Right lobe of liver (tissue), 6 donors: ENCODE data around the gene GLTP. TPM values are rescaled to one million over a fixed set of nuclear protein-coding genes. Genes with fewer than 3 reads are reported as not detected.

Experiments used
- ATAC-seq, 4 donors: fragments of 200-7000 bp; cut with Tn5 transposase; one replicate each; pipeline ENCODE4 v1.9.1; 2020; ENCODE audit warnings: mild to moderate bottlenecking in 4 of 4, moderate library complexity in 4 of 4
- DNase-seq, 3 donors: peaks; one replicate each; pipeline ENCODE4 v3.0.0-alpha.2; 2020
- H3K27ac ChIP-seq, 3 donors: fragments of 200-600 bp; one replicate each; pipeline ENCODE4 v1.8.0; 2022
- H3K27me3 ChIP-seq, 2 donors: fragments of 200-600 bp; one replicate each; pipeline ENCODE4 v1.8.0; 2022
- H3K36me3 ChIP-seq, 4 donors: fragments of 200-600 bp; sonication (generic) in 1 of 4; one replicate each; pipeline versions ENCODE4 v1.5.1 to v1.8.0; 2017 to 2022; ENCODE audit warnings: control low read depth in 1 of 4
- H3K4me1 ChIP-seq, 4 donors: fragments of 200-600 bp; sonication (generic) in 1 of 4; one replicate each; pipeline versions ENCODE4 v1.5.1 to v1.8.0; 2017 to 2022; ENCODE audit warnings: control low read depth in 1 of 4
- H3K4me3 ChIP-seq, 3 donors: fragments of 200-600 bp; one replicate each; pipeline ENCODE4 v1.8.0; 2022
- H3K9me3 ChIP-seq, 4 donors: fragments of 200-600 bp; sonication (generic) in 1 of 4; one replicate each; pipeline versions ENCODE4 v1.5.1 to v1.8.0; 2017 to 2022; ENCODE audit warnings: control low read depth in 1 of 4
- POLR2A ChIP-seq: fragments of 450-650 bp; IDR thresholded peaks from one replicate; pipeline ENCODE4 v1.6.1; 2017; ENCODE audit warnings: antibody characterized with exemption, mild to moderate bottlenecking
- WGBS: methylation state at CpG from one replicate; pipeline ENCODE4 v1.1.6; 2018; ENCODE audit warnings: low coverage, low lambda C conversion rate; ENCODE audit not compliant: insufficient coverage; ENCODE audit errors: missing lambda C conversion rate; 5-methylcytosine and 5-hydroxymethylcytosine counted together
- intact Hi-C, 2 donors: fragments of 100-400 bp; cut with DNase I; formaldehyde crosslinking; loops; one replicate each; pipeline versions ENCODE4 v1.11.2 to v1.14.1; 2022
- total RNA-seq, 6 experiments: library from RNA; depleted of rRNA in 2 of 6; stranded (reverse); fragments of >200 nt in 2 of 6; fragmentation: NEBNext Ultra II Directional in 3 of 6; extraction: Animal tissue kit (Norgen Biotek cat#: 25700) in 3 of 6; gene quantifications; one replicate each; pipeline versions ENCODE4 v1.1.0 to v1.2.4, GENCODE V29; 2016 to 2023
- TF ChIP-seq, protein P1 (sequence below), 4 donors: fragments of 200-600 bp in 3 of 4; fragments of 450-650 bp in 1 of 4; IDR thresholded peaks; one replicate each; pipeline versions ENCODE4 v1.5.1 to v1.8.0; 2016 to 2022; ENCODE audit warnings: antibody characterized with exemption in 4 of 4, mild to moderate bottlenecking in 2 of 4
- donor health status: DM: no; HTN: yes; CAD: no.
- donor health status: DM: no; HTN: no; CAD: no.
- donor health status: DM: no; HTN: no; CAD: no.
- donor health status: DM: no; HTN: yes; CAD: no.
- donor health status: DM: no; HTN: yes; CAD: no.

Gene GLTP
- total RNA-seq, 6 experiments from 2014 or later = 9.8 to 20.8 (median 13.6) TPM

DNA sequence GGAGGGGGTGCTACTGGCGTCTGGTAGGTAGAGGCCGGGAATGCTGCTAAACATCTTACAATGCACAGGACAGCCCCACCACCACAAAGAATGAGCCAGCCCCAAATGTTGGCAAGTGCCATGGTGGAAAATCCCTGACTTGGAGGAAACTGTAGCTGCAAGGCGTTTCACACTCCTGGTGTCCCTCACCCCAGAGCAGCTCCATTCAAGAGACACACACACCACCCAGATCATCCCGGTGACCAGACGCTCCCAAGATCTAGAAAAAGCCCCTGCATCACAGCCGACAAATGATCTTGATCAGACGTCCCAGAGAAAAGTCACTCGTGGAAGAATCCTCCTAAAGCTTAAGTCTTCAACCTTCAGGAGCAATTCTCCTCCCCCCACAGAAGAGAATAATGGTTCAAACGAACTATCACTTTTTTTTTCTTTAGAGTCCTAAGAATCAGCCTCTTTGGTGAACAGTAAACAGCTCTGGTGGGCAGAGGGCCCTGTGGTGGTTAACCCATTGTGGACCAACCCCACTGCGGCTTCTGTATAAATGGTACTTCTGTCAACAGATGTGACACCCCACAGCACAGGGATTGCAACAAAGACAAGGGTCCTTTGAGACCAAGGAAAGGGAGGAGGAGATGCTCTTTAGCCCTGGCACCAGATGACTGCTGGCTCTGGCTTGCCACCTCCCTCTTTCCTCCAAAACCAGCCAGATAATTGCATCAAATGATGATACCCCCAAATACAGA is 2.7 kb downstream of the GLTP start:
- ATAC-seq = no peak
- intact Hi-C loops = no loop called here
- H3K27me3 ChIP-seq = no peaks in the 10 kb centered on the region
- 68% methylated on average over 5 of the region's 10 CpGs for WGBS
- DNase-seq = no peak
- no peaks in the 10 kb centered on the region for H3K9me3 ChIP-seq
- no peak overlapping the region for H3K4me3 ChIP-seq
- H3K27ac ChIP-seq = no peak overlapping the region
- no peaks in the 10 kb centered on the region for H3K36me3 ChIP-seq
- TF ChIP-seq, protein P1, sequence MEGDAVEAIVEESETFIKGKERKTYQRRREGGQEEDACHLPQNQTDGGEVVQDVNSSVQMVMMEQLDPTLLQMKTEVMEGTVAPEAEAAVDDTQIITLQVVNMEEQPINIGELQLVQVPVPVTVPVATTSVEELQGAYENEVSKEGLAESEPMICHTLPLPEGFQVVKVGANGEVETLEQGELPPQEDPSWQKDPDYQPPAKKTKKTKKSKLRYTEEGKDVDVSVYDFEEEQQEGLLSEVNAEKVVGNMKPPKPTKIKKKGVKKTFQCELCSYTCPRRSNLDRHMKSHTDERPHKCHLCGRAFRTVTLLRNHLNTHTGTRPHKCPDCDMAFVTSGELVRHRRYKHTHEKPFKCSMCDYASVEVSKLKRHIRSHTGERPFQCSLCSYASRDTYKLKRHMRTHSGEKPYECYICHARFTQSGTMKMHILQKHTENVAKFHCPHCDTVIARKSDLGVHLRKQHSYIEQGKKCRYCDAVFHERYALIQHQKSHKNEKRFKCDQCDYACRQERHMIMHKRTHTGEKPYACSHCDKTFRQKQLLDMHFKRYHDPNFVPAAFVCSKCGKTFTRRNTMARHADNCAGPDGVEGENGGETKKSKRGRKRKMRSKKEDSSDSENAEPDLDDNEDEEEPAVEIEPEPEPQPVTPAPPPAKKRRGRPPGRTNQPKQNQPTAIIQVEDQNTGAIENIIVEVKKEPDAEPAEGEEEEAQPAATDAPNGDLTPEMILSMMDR (IDR thresholded peaks at IDR 0.05) = no peak
- no peak for TF ChIP-seq POLR2A
- H3K4me1 ChIP-seq = peaks cover 0 to 11% (median 5%) of the 10 kb centered on the region in 4 donors

DNA sequence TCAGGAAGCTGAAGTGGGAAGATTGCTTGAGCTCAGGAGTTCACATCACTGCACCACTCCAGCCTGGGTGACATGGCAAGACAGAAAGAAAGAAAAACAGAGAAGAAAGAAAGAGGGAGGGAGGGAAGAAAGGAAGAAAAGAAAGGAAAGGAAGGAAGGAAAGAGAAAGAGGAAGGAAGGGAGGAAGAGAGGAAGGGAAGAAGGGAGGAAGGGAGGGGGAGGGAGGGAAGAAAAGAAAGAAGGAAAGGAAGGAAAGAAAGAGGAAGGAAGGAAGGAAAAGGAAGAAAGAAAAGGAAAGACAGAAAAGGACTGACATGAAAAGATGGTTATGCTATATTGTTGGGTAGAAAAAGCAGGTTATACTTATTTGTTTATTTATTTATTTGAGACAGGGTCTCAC is 3.9 kb downstream of the GLTP start:
- ATAC-seq (no peak), DNase-seq (no peak)
- no peak overlapping the region for H3K27ac ChIP-seq
- TF ChIP-seq POLR2A = no peak
- TF ChIP-seq, protein P1 (IDR thresholded peaks at IDR 0.05) = no peak
- H3K4me3 ChIP-seq = no peak overlapping the region
- H3K36me3 ChIP-seq = no peaks in the 10 kb centered on the region
- peaks cover 0 to 11% (median 5%) of the 10 kb centered on the region in 4 donors for H3K4me1 ChIP-seq
- H3K9me3 ChIP-seq = no peaks in the 10 kb centered on the region
- intact Hi-C loops = no loop called here
- no peaks in the 10 kb centered on the region for H3K27me3 ChIP-seq

GRCh38 chr12:109875572-109876131 is 4.7 kb downstream of the GLTP start:
- intact Hi-C loops = no loop called here
- H3K27ac ChIP-seq = no peak overlapping the region
- WGBS = 81% methylated on average over 6 of the region's 6 CpGs
- H3K9me3 ChIP-seq = no peaks in the 10 kb centered on the region
- peaks cover 0 to 10% (median 4%) of the 10 kb centered on the region in 4 donors for H3K4me1 ChIP-seq
- no peak for ATAC-seq
- H3K36me3 ChIP-seq = no peaks in the 10 kb centered on the region
- DNase-seq = no peak
- TF ChIP-seq, protein P1 (IDR thresholded peaks at IDR 0.05) = no peak
- TF ChIP-seq POLR2A = no peak
- H3K4me3 ChIP-seq = no peak overlapping the region
- no peaks in the 10 kb centered on the region for H3K27me3 ChIP-seq

DNA sequence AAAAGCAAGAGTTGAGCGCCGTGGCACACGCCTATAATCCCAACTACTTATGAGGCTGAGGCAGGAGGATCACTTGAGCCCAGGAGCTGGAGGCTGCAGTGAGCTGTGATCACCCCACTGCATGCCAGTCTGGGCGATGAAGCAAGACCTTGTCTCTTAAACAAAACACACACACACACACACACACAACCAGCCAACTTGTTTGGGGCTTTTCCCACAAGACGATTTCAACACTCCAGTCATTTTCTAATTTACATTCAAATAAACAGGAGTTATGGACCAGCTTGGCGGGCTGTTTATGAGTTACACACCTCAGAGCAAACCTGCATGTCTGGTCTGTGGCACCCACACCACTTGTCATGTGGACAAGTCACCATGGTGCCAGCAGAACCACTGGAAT is 6.7 kb downstream of the GLTP start:
- intact Hi-C loops = no loop called here
- DNase-seq (no peak), ATAC-seq (peak in 3 of 4 donors; percentile 36 to 51 (median 43))
- Histone ChIP-seq H3K4me1 (peaks cover 0 to under 1% (median 0%) of the 10 kb centered on the region in 4 donors), H3K27me3 (no peaks in the 10 kb centered on the region), H3K4me3 (no peak overlapping the region), H3K27ac (no peak overlapping the region), H3K9me3 (no peaks in the 10 kb centered on the region), H3K36me3 (no peaks in the 10 kb centered on the region)
- TF ChIP-seq, protein P1 (IDR thresholded peaks at IDR 0.05) = no peak
- no peak for TF ChIP-seq POLR2A
- 43% methylated on average over 2 of the region's 6 CpGs for WGBS
